DND-41 (cell line): ENCODE results near the gene ENPP4.

Experiments
- ATAC-seq: fragments of 200-7000 bp; cut with Tn5 transposase; 3 replicates; pipeline ENCODE4 v1.9.1; 2021; ENCODE audit warnings: low read depth; ENCODE audit not compliant: insufficient read depth
- DNase-seq: peaks from one replicate; pipeline ENCODE4 v3.0.0-alpha.2; 2020
- H2AFZ ChIP-seq: 2 replicates; pipeline ENCODE4 v1.6.0; 2012; ENCODE audit warnings: low read depth, low read length
- H3K27ac ChIP-seq: 2 replicates; pipeline ENCODE4 v1.5.1; 2012; ENCODE audit warnings: low read length, inconsistent platforms
- H3K27me3 ChIP-seq: fragments of 200-600 bp; sonication (generic); 2 replicates; pipeline ENCODE4 v1.6.0; 2012; ENCODE audit warnings: low read length, mild to moderate bottlenecking, inconsistent platforms; ENCODE audit not compliant: insufficient read depth, poor library complexity
- H3K36me3 ChIP-seq: 2 replicates; pipeline ENCODE4 v1.5.1; 2012; ENCODE audit warnings: low read length, inconsistent platforms; ENCODE audit not compliant: insufficient read depth
- H3K4me1 ChIP-seq: 2 replicates; pipeline ENCODE4 v1.5.1; 2012; ENCODE audit warnings: mild to moderate bottlenecking, low read length; ENCODE audit not compliant: insufficient read depth
- H3K4me2 ChIP-seq: 2 replicates; pipeline ENCODE4 v1.6.0; 2012; ENCODE audit warnings: mild to moderate bottlenecking, moderate library complexity, low read length, inconsistent platforms; ENCODE audit not compliant: insufficient read depth
- H3K4me3 ChIP-seq, 2 experiments: fragments of 200-600 bp in 1 of 2; shearing (Covaris generic) in 1 of 2; 2 replicates each; pipeline ENCODE4 v1.5.1; 2012 to 2016; ENCODE audit warnings: inconsistent platforms in 2 of 2, low read length in 2 of 2, mild to moderate bottlenecking in 2 of 2, low read depth in 1 of 2, moderate library complexity in 1 of 2
- H3K79me2 ChIP-seq: 2 replicates; pipeline ENCODE4 v1.6.0; 2012; ENCODE audit warnings: low read length, inconsistent platforms; ENCODE audit not compliant: insufficient read depth
- H3K9ac ChIP-seq: 2 replicates; pipeline ENCODE4 v1.6.0; 2012; ENCODE audit warnings: low read depth, mild to moderate bottlenecking, inconsistent platforms, low read length, moderate library complexity
- H3K9me3 ChIP-seq: 2 replicates; pipeline ENCODE4 v1.5.1; 2012; ENCODE audit warnings: low read length, moderate library complexity, mild to moderate bottlenecking, inconsistent platforms; ENCODE audit not compliant: insufficient read depth, severe bottlenecking
- H4K20me1 ChIP-seq: 2 replicates; pipeline ENCODE4 v1.6.0; 2012; ENCODE audit warnings: low read length; ENCODE audit not compliant: insufficient read depth
- CTCF ChIP-seq: IDR thresholded peaks from 2 replicates; pipeline ENCODE4 v1.5.1; 2012; ENCODE audit warnings: borderline replicate concordance, low read length, moderate library complexity, mild to moderate bottlenecking; ENCODE audit not compliant: poor library complexity, severe bottlenecking; ENCODE audit errors: extremely low read depth
- EZH2 ChIP-seq: IDR thresholded peaks from 3 replicates; pipeline ENCODE4 v1.6.1; 2012; ENCODE audit warnings: borderline replicate concordance, low read depth, mild to moderate bottlenecking, moderate library complexity, low read length, inconsistent platforms; ENCODE audit not compliant: severe bottlenecking

Gene ENPP4

GRCh38 chr6:46097366-46097765 lies 32.4 kb upstream of the ENPP4 start:
- no peaks in the 10 kb centered on the region for H3K27me3 ChIP-seq
- H2AFZ ChIP-seq: no peak overlapping the region
- no peak overlapping the region for H3K27ac ChIP-seq
- no peaks in the 10 kb centered on the region for H3K79me2 ChIP-seq
- DNase-seq (no peak), ATAC-seq (no peak)
- H3K9me3 ChIP-seq: peaks cover 3% of the 10 kb centered on the region
- TF ChIP-seq CTCF (no peak), EZH2 (no peak)
- no peak overlapping the region for H3K4me2 ChIP-seq
- no peaks in the 10 kb centered on the region for H3K36me3 ChIP-seq
- no peak overlapping the region for H3K9ac ChIP-seq
- no peaks in the 10 kb centered on the region for H3K4me1 ChIP-seq
- H4K20me1 ChIP-seq: no peaks in the 10 kb centered on the region
- no peak overlapping the region for H3K4me3 ChIP-seq

- TF ChIP-seq CTCF (no peak), EZH2 (no peak)
- Histone ChIP-seq H3K36me3 (no peaks in the 10 kb centered on the region), H3K4me2 (no peak overlapping the region), H3K9me3 (peaks cover 3% of the 10 kb centered on the region), H3K79me2 (no peaks in the 10 kb centered on the region), H2AFZ (no peak overlapping the region), H3K27ac (no peak overlapping the region), H3K27me3 (no peaks in the 10 kb centered on the region), H3K9ac (no peak overlapping the region), H3K4me3 (no peak overlapping the region), H4K20me1 (no peaks in the 10 kb centered on the region), H3K4me1 (no peaks in the 10 kb centered on the region)
- ATAC-seq (no peak), DNase-seq (no peak)
Observed at GRCh38 chr6:46098678-46099077, 31.1 kb upstream of the ENPP4 start.

- Histone ChIP-seq H3K9ac (no peak overlapping the region), H3K36me3 (no peaks in the 10 kb centered on the region), H3K4me2 (no peak overlapping the region), H3K4me3 (no peak overlapping the region), H3K4me1 (no peaks in the 10 kb centered on the region), H3K27me3 (no peaks in the 10 kb centered on the region), H3K9me3 (peaks cover 1% of the 10 kb centered on the region), H3K27ac (no peak overlapping the region), H2AFZ (no peak overlapping the region), H3K79me2 (no peaks in the 10 kb centered on the region), H4K20me1 (no peaks in the 10 kb centered on the region)
- no peak for TF ChIP-seq EZH2
- no peak for TF ChIP-seq CTCF
- DNase-seq (no peak), ATAC-seq (no peak)
Observed at GRCh38 chr6:46099952-46100351, 29.8 kb upstream of the ENPP4 start.

DNA sequence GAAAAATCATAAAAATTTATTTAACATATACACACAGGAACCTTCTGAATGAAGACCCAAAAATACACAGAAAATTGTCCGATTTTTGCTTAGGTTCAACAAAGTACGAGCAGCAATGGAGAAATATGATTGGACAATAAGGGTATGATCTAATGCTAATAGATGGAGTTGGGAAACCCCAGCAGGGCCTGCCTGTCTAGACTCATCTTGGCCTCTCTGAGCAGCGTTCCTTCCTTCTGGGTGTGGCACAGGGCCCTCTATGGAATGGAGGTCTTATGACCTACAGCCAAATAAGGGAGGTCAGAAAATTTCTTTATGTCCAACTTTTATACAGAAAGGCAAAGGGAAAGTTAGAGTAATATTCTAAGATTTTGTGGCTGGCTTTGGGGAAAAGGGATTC lies 27.7 kb upstream of the ENPP4 start:
- H3K79me2 ChIP-seq: no peaks in the 10 kb centered on the region
- H3K9me3 ChIP-seq: peaks cover under 1% of the 10 kb centered on the region
- ATAC-seq: no peak
- no peak for DNase-seq
- TF ChIP-seq EZH2 (no peak), CTCF (no peak)
- no peak overlapping the region for H3K4me2 ChIP-seq
- H3K27me3 ChIP-seq: no peaks in the 10 kb centered on the region
- H3K36me3 ChIP-seq: no peaks in the 10 kb centered on the region
- H3K27ac ChIP-seq: no peak overlapping the region
- no peak overlapping the region for H2AFZ ChIP-seq
- H3K4me1 ChIP-seq: no peaks in the 10 kb centered on the region
- no peaks in the 10 kb centered on the region for H4K20me1 ChIP-seq
- H3K4me3 ChIP-seq: no peak overlapping the region
- H3K9ac ChIP-seq: no peak overlapping the region
